Urothelium cell line (cell line): ENCODE data around the gene VASH2.

ENCODE experiments used
- DNase-seq: peaks from one replicate; pipeline ENCODE4 v3.0.0; 2011; ENCODE audit warnings: low spot score, mixed read lengths
- FAIRE-seq: peaks from 2 replicates; lab custom pipeline; 2011; peaks lifted over from hg19 to GRCh38; lab: Jason Lieb, UNC

The VASH2 gene

DNA sequence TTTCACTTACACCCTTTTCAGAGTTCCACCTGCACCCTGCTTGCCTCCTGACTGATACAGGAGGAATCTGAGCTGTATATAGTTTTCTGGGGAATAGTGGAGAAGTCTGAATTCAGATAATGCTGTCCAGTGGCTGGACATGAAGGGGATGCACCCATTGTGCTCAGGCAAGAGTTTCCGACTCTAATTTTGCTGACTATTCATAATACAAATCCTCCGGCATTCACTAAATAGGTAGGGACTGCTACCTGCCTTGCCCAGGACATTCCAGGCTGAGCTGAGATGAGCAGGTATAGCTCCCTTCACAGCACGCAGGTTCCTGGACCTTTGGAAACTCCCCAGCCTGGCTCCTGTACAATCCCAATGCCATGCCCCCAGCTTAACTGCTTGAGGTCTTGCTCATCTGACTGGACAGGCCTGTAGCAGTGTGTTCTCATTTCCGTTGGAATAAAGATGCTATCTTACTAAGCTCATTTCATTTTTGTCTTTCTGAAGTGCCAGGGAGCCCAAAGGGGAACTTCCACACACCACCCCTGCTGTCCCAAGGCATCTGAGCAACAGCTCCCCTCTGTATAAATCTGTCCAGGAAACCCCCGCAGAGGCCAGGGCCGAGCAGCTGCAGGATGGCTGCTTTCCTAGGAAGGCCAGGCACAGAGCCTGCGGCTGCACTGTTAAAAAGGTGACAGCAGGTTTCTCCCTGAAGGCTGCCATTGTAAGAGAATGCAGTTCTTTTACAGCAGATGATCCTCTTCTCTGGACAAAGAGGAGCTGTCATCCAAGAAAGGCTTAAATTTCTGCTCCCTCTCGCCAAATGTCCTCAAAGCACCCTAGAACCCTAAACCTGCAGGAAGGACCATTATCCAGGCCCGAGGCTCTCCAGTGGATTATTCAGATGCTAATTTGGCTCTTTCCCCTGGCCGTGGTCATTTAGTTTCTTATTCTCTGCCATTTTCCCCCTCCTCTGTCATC lies 21.7 kb upstream of the VASH2 start:
- FAIRE-seq (no peak), DNase-seq (no peak)

DNA sequence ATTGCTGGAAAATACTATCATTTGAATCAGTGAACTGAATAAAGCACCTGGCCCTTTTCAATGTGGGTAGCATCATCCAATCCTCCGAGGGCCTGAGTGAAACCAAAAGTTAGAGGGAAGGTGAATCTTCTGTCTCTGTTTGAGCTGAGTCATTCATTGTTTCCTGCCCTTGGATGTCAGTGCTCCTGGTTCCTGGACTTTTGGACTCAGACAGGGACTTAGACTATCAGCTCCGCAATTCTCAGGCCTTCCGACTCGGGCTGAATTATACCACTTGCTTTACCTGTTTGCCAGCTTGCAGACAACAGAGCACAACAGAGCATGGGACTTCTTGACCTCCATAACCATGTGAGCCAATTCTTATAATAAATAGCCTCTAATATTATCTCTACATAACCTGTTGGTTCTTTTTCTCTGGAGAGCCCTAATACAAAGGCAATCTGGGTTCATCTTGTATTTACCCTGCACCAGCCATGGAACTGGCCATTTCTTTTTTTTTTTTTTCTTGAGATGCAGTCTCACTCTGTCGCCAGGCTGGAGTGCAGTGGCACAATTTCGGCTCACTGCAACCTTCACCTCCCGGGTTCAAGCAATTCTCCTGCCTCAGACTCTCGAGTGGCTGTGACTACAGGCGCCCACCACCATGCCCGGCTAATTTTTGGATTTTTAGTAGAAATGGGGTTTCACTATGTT lies 19.2 kb upstream of the VASH2 start:
- DNase-seq = no peak
- FAIRE-seq = no peak

DNA sequence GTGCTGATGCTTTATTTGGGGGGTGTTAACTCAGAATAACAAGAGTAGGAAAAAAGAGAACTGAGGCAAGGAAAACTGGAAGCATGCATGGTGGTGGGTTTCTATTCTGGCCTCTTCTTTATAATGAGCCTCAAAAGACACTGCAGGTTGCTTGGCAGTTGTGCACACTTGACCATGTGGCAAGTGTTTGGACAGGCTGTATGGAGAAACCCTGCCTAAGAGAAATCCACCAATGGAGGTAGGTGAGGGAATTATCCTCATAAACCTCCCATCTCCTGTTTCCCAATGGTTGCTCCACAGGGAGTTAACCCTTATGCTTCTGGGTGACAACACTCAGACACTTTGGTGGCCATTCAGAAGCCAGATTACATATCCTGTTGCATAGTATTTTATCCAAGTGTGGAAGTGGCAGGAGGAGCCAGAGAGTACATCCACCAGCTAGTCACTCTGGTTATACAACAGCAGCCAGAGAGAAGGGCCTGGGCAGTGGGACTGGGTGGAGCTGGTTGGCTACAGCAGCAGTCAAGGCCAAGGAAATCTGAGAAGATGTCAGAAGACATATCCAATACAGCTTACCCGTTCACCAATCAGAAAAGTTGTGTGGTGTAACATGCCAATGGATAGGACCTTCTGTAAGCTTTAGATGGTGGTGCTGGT lies 16.4 kb upstream of the VASH2 start:
- no peak for FAIRE-seq

DNA sequence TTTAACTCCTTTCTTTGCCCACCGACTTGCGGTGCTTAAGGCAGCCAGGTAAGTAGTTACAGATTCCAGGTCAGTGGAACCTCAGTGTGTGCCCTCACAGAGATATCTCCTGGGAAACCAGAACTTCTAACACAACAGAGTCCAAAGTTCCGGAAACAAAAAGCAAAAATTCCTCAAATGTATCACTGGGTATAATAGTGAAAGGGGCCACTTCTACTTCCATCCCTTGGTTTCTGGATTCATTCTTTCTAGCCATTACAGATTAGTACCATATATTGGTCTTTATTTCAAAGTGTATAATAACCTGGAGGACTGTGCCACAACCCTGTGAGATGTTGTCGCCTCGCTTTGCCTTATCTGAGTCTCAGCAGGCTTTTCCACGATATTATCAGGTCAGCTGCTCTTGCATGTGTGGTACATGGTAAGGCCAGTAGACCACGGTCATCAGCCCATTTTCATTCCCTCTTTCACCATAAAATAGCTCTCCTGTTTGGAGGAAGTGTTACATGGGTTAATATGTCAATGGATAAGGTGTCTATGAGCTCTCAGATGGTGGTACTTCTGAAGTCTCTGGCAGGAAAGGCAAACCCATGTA lies 14.9 kb upstream of the VASH2 start:
- no peak for FAIRE-seq
- DNase-seq = no peak

More for the DNA sequence above, 16.4 kb upstream of the VASH2 start:
- DNase-seq = no peak

- no peak for DNase-seq
- no peak for FAIRE-seq
Observed at GRCh38 chr1:212937034-212937433, 13.3 kb upstream of the VASH2 start.

DNA sequence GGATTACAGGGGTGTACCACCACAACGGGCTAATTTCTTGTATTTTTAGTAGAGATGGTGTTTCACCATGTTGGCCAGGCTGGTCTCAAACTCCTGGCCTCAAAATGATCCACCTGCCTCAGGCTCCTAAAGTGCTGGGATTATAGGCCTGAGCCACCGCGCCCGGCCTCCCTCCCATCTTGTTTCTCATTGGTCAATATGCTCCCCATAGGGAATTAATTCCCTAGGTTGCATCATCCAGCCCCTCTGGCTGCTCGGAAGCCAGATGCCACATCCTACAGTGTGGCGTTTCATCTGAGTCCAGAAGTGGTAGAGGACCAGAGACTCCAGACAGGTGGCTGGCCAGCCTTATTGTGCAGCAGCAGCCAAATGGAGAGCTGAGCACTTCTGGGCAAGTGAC lies 11.5 kb upstream of the VASH2 start:
- no peak for DNase-seq
- FAIRE-seq = no peak

- FAIRE-seq (no peak), DNase-seq (no peak)
Observed at GRCh38 chr1:212941452-212941851, 8.9 kb upstream of the VASH2 start.

DNA sequence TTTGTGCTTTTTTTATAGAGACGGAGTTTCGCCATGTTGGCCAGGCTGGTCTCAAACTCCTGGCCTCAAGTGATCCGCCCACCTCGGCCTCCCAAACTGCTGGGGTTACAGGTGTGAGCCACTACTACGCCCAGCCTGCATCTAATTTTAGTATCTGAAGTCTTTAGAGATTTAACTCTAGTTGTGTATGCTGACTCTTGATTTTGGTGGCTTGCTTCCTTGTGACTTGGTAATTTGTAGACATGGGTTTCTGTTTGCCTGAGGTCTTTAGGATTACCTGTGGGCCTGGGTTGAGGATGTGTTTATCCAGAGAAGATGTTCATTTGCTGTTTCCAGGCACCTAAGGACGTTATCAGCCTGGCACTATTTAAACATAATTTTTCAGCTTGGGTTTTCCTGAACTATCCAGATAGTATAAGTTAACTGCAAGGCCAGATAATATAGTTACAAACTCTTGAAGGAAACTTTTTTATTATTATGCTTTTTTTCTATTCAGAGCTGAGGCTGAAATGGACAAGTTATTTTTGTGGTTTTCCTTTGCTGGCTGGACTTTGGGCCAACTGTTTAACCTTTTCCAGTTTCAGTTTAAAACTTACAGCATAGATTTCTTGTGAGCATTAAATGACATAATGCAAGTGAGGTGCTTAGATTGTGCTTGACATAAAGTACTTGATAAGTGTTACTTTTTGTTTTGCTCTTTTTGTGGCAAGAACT lies 7.5 kb upstream of the VASH2 start:
- FAIRE-seq = no peak
- DNase-seq = no peak

DNA sequence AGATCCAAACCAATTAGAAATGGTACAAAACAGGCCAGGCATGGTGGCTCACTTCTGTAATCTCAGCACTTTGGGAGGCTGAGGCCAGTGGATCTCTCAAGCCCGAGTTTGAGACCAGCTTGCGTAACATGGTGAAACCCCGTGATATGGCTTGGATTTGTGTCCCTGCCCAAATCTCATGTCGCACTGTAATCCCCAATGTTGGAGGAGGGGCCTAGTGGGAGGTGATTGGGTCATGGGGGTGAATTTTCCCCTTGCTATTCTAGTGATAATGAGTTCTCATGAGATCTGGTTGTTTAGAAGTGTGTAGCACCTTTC lies 7.0 kb upstream of the VASH2 start:
- FAIRE-seq = no peak

GRCh38 chr1:212944229-212944901 lies 6.0 kb upstream of the VASH2 start:
- FAIRE-seq (no peak), DNase-seq (no peak)

More for the DNA sequence above, 7.0 kb upstream of the VASH2 start:
- no peak for DNase-seq

GRCh38 chr1:212945056-212945455 lies 5.3 kb upstream of the VASH2 start:
- no peak for FAIRE-seq

GRCh38 chr1:212945463-212946160 lies 4.7 kb upstream of the VASH2 start:
- DNase-seq (no peak), FAIRE-seq (no peak)

More at GRCh38 chr1:212945056-212945455, 5.3 kb upstream of the VASH2 start:
- no peak for DNase-seq

GRCh38 chr1:212946872-212947271 lies 3.5 kb upstream of the VASH2 start:
- FAIRE-seq (no peak), DNase-seq (no peak)

- FAIRE-seq = no peak
- no peak for DNase-seq
Observed at GRCh38 chr1:212949771-212950170, 570 bp upstream of the VASH2 start.

- FAIRE-seq (no peak), DNase-seq (peak; percentile 23)
Observed at GRCh38 chr1:212951126-212951946, 995 bp downstream of the VASH2 start.

GRCh38 chr1:212951947-212952640 lies 1.8 kb downstream of the VASH2 start:
- DNase-seq = no peak
- FAIRE-seq = no peak

- FAIRE-seq = no peak
- no peak for DNase-seq
Observed at GRCh38 chr1:212952641-212952976, 2.3 kb downstream of the VASH2 start.

DNA sequence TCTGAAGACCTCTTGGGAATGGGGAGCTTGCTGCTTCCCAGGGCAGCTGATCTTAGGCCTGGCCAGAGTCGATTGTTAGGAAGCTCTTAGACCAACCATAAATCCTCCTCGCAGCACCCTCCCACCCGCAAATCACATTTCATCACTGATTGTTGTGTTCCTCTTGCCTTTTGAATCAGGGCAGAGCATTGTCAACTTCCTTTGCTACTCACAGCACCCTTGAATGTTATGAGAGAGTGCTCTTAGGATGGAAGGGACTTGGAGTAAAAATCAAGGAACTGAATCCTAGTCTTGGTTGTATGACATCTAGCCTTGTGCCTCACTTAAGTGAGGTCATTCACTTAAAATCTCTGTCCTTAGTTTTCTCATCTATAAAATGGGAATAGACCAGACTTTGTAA lies 3.0 kb downstream of the VASH2 start:
- FAIRE-seq = no peak

More for the DNA sequence above, 3.0 kb downstream of the VASH2 start:
- DNase-seq = no peak
